Loucy (cell line): ENCODE results near the gene SLC4A8.

Experiments
- H2AFZ ChIP-seq: fragments of 200-600 bp; sonication (generic); 2 replicates; pipeline ENCODE4 v1.6.0; 2016; ENCODE audit warnings: antibody characterized with exemption, mild to moderate bottlenecking, low read length, moderate library complexity
- H3F3A ChIP-seq: fragments of 200-600 bp; 2 replicates; pipeline ENCODE4 v1.6.0; 2016; ENCODE audit warnings: antibody characterized with exemption, low read depth, mild to moderate bottlenecking
- H3K27me3 ChIP-seq: fragments of 200-600 bp; sonication (generic); 2 replicates; pipeline ENCODE4 v1.6.1; 2014; ENCODE audit warnings: low read length, mild to moderate bottlenecking; ENCODE audit not compliant: insufficient read depth, poor library complexity, severe bottlenecking
- H3K36me3 ChIP-seq: fragments of 200-600 bp; sonication (generic); 2 replicates; pipeline ENCODE4 v1.6.1; 2016; ENCODE audit warnings: low read length; ENCODE audit not compliant: insufficient read depth
- H3K4me1 ChIP-seq: fragments of 200-600 bp; sonication (generic); 2 replicates; pipeline ENCODE4 v1.5.1; 2014; ENCODE audit warnings: low read length, mild to moderate bottlenecking; ENCODE audit not compliant: insufficient read depth, poor library complexity, severe bottlenecking
- H3K4me2 ChIP-seq: fragments of 200-600 bp; sonication (generic); 2 replicates; pipeline ENCODE4 v1.6.0; 2014; ENCODE audit warnings: antibody characterized with exemption, low read length, low read depth, mild to moderate bottlenecking; ENCODE audit not compliant: poor library complexity, severe bottlenecking
- H3K4me3 ChIP-seq: fragments of 200-600 bp; sonication (generic); 2 replicates; pipeline ENCODE4 v1.5.1; 2014; ENCODE audit warnings: low read length, mild to moderate bottlenecking, mixed read lengths; ENCODE audit not compliant: poor library complexity, severe bottlenecking
- H3K79me2 ChIP-seq: fragments of 200-600 bp; sonication (generic); 2 replicates; pipeline ENCODE4 v1.6.1; 2014; ENCODE audit warnings: low read length; ENCODE audit not compliant: insufficient read depth
- H3K9ac ChIP-seq: fragments of 200-600 bp; sonication (generic); 2 replicates; pipeline ENCODE4 v1.6.0; 2014; ENCODE audit warnings: mild to moderate bottlenecking, low read depth, low read length, moderate library complexity; ENCODE audit not compliant: poor library complexity, severe bottlenecking
- H3K9me2 ChIP-seq: fragments of 200-600 bp; sonication (generic); replicated peaks from 2 replicates; pipeline ENCODE4 v1.6.1; 2016; ENCODE audit warnings: low read depth, low read length, mixed read lengths
- H3K9me3 ChIP-seq: fragments of 200-600 bp; sonication (generic); 2 replicates; pipeline ENCODE4 v1.6.1; 2014; ENCODE audit warnings: mild to moderate bottlenecking, antibody characterized with exemption, low read length, low read depth; ENCODE audit not compliant: insufficient read depth
- H4K20me1 ChIP-seq: fragments of 200-600 bp; sonication (generic); 2 replicates; pipeline ENCODE4 v1.6.0; 2014; ENCODE audit warnings: antibody characterized with exemption, low read length, mild to moderate bottlenecking; ENCODE audit not compliant: insufficient read depth, poor library complexity, severe bottlenecking
- EZH2phosphoT487 ChIP-seq: fragments of 200-600 bp; IDR thresholded peaks from 2 replicates; pipeline ENCODE4 v1.6.1; 2018; ENCODE audit warnings: antibody characterized with exemption, mild to moderate bottlenecking, moderate library complexity, borderline replicate concordance
- TF ChIP-seq, protein P1 (sequence below): fragments of 200-600 bp; sonication (generic); conservative IDR thresholded peaks from 2 replicates; pipeline ENCODE4 v1.5.1; 2014; ENCODE audit warnings: mild to moderate bottlenecking, antibody characterized with exemption, low read length

SLC4A8 gene

DNA sequence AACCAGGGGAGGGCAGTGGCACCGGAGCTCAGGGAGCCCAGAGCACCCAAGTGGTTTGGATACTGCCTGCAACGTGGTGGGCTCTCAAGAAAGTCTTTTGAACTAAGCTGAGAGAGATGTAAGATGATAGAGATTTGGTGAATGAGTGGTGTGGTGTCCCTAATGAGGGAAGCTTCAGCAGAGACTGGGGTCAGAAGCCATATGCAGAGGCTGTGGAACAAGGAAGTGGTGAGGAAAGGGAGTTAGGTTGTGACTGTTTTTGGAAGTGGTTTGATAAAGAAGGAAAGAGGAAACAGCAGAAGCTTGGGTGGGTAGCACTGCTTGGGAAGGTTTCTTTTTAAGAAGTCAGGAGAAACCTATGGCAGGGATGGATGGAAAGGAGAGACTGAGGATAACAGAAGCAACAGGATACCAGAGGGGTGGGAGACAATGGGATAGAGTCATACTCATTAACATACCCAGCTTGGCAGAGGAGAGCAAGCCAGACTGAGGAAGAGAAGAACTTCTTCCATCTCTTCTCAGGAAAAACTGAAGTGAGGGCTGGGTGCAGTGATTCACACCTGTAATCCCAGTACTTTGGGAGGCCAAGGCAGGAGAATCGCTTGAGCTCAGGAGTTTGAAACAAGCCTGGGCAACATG, 24.1 kb downstream of the SLC4A8 start:
- Histone ChIP-seq H3K9ac (peak overlapping the region; percentile 8), H3K36me3 (peaks cover 47% of the 10 kb centered on the region; the same call in 1 of the 2 replicates), H3K27me3 (no peaks in the 10 kb centered on the region), H4K20me1 (no peaks in the 10 kb centered on the region), H3K9me2 (no peaks in the 10 kb centered on the region), H3K4me1 (peaks cover 12% of the 10 kb centered on the region), H2AFZ (no peak overlapping the region), H3K4me3 (no peak overlapping the region), H3K4me2 (peak overlapping the region; percentile 19), H3K9me3 (no peaks in the 10 kb centered on the region), H3K79me2 (no peaks in the 10 kb centered on the region), H3F3A (no peaks in the 10 kb centered on the region)
- no peak for TF ChIP-seq EZH2phosphoT487
- TF ChIP-seq, protein P1, sequence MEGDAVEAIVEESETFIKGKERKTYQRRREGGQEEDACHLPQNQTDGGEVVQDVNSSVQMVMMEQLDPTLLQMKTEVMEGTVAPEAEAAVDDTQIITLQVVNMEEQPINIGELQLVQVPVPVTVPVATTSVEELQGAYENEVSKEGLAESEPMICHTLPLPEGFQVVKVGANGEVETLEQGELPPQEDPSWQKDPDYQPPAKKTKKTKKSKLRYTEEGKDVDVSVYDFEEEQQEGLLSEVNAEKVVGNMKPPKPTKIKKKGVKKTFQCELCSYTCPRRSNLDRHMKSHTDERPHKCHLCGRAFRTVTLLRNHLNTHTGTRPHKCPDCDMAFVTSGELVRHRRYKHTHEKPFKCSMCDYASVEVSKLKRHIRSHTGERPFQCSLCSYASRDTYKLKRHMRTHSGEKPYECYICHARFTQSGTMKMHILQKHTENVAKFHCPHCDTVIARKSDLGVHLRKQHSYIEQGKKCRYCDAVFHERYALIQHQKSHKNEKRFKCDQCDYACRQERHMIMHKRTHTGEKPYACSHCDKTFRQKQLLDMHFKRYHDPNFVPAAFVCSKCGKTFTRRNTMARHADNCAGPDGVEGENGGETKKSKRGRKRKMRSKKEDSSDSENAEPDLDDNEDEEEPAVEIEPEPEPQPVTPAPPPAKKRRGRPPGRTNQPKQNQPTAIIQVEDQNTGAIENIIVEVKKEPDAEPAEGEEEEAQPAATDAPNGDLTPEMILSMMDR = no peak

DNA sequence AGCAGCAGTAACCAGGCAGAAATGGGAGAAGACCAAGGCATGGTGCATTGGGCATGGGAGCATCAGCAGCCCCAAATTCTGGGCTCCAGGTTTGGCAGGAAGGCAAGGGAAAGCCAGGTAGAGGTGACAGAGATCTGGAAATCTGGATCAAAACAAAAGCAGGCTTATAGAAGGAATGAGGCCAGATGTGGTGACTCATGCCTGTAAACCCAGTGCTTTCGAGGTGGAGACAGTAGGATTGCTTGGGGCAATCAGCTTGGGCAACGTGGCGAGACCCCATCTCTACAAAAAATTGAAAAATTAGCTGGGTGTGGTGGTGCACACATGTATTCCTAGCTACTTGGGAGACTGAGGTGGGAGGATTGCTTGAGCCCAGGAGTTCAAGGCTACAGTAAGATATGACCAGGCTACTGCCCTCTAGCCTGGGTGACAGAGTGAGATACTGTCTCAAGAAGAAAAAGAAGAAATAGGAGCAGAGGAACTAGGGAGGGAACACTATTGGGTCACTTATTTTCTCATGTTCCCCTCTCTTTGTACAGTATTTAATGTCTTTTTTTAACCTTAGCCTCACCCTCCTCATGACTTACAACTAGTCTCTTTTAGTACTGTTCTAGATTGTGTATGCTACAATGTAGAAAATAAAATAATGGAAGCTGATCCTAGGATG, 25.1 kb downstream of the SLC4A8 start:
- H3K36me3 ChIP-seq = peaks cover 41% of the 10 kb centered on the region; the same call in 1 of the 2 replicates
- no peak overlapping the region for H3K9ac ChIP-seq
- H3K27me3 ChIP-seq = no peaks in the 10 kb centered on the region
- no peaks in the 10 kb centered on the region for H3K79me2 ChIP-seq
- peaks cover 12% of the 10 kb centered on the region for H3K4me1 ChIP-seq
- no peak for TF ChIP-seq EZH2phosphoT487
- H3K9me2 ChIP-seq = no peaks in the 10 kb centered on the region
- no peak overlapping the region for H3K4me2 ChIP-seq
- no peaks in the 10 kb centered on the region for H4K20me1 ChIP-seq
- no peaks in the 10 kb centered on the region for H3K9me3 ChIP-seq
- no peaks in the 10 kb centered on the region for H3F3A ChIP-seq
- no peak overlapping the region for H2AFZ ChIP-seq
- H3K4me3 ChIP-seq = no peak overlapping the region

DNA sequence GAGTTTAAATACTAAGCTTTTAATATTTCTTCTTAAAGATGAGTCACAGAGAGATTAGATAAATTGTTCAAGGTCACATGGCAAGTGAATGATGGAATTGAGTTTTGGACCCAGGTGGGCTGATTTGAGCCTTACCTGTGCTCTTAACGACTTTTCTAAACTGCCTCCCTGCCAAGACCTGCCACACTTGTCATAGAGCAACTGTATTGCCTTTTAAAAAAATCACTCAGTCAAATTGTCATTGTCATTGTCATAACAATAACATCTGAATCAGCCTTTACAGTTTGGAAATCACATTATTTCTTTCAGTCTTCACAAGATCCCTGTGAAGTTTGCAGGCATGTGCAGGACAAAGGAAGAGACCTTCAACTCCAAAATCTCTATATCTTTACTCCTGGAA, 25.7 kb downstream of the SLC4A8 start:
- Histone ChIP-seq H3F3A (no peaks in the 10 kb centered on the region), H3K36me3 (peaks cover 37% of the 10 kb centered on the region; the same call in 1 of the 2 replicates), H3K27me3 (no peaks in the 10 kb centered on the region), H3K4me1 (peaks cover 12% of the 10 kb centered on the region), H3K9me3 (no peaks in the 10 kb centered on the region), H4K20me1 (no peaks in the 10 kb centered on the region), H3K79me2 (no peaks in the 10 kb centered on the region), H3K4me2 (no peak overlapping the region), H3K9me2 (no peaks in the 10 kb centered on the region), H2AFZ (no peak overlapping the region), H3K4me3 (no peak overlapping the region), H3K9ac (no peak overlapping the region)
- TF ChIP-seq EZH2phosphoT487 = no peak
- TF ChIP-seq, protein P1 = no peak
